ENCODE measurements around the gene SERPINB6. TPM values are rescaled to one million over a fixed set of nuclear protein-coding genes. Genes with fewer than 3 reads are reported as not detected.
"Not testable (repeated sequence)": the region's sequence is repeated elsewhere in the genome, so short reads cannot be mapped to it uniquely, and the experiment has no call there.

The SERPINB6 gene
- total RNA-seq, 2 donors from 2014 or later = 128 to 150 TPM

DNA sequence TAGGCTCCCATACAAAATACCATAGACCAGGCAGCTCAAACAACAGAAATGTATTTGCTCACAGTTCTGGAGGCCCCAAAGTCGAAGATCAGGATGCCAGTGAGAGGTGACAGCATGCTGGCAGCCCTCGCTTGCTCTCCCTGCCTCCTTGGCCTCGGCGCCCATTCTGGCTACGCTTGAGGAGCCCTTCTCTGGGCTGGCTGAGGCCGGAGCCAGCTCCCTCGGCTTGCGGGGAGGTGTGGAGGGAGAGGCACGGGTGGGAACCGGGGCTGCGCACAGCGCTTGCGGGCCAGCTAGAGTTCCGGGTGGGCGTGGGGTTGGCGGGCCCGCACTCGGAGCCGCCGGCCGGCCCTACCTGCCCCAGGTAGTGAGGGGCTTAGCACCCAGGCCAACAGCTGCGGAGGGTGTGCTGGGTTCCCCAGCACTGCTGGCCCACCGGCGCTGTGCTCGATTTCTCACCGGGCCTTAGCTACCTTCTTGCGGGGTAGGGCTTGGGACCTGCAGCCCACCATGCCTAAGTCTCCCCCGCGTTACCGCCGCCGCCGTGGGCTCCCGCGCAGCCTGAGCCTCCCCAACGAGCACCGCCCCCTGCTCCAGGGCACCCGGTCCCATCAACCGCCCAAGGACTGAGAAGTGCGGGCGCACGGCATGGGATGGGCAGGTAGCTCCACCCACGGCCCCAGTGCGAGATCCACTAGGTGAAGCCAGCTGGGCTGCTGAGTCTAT lies 35.6 kb downstream of the SERPINB6 start:
- Mint-ChIP-seq H3K4me1 (peaks cover 17% of the 10 kb centered on the region), H3K27ac (no peak overlapping the region), H3K9me3 (peaks cover 16% of the 10 kb centered on the region), H3K4me3 (no peak overlapping the region), H3K36me3 (ENCODE audit: low read depth) (no peaks in the 10 kb centered on the region), H3K27me3 (ENCODE audit: insufficient read depth) (peaks cover 3% of the 10 kb centered on the region)
- H3K27me3 ChIP-seq (ENCODE audit: control insufficient read depth, insufficient read depth, low read length, poor library complexity, severe bottlenecking) = no peaks in the 10 kb centered on the region
- no peak overlapping the region for H3K9ac ChIP-seq (ENCODE audit: extremely low read depth, low read length, poor library complexity, severe bottlenecking)
- 93 to 95% methylated on average over 16 to 44 of the region's 44 CpGs for whole genome bisulfite sequencing, 2 experiments (ENCODE audit: insufficient coverage in 1 of 2, insufficient read length in 1 of 2)
- no peaks in the 10 kb centered on the region for H3K36me3 ChIP-seq (ENCODE audit: control insufficient read depth, insufficient read depth, low read length)
- H3K27ac ChIP-seq (ENCODE audit: low read depth, low read length) = no peak overlapping the region
- H3K4me1 ChIP-seq (ENCODE audit: control insufficient read depth, insufficient read depth, low read length) = no peaks in the 10 kb centered on the region
- TF ChIP-seq, protein P1, sequence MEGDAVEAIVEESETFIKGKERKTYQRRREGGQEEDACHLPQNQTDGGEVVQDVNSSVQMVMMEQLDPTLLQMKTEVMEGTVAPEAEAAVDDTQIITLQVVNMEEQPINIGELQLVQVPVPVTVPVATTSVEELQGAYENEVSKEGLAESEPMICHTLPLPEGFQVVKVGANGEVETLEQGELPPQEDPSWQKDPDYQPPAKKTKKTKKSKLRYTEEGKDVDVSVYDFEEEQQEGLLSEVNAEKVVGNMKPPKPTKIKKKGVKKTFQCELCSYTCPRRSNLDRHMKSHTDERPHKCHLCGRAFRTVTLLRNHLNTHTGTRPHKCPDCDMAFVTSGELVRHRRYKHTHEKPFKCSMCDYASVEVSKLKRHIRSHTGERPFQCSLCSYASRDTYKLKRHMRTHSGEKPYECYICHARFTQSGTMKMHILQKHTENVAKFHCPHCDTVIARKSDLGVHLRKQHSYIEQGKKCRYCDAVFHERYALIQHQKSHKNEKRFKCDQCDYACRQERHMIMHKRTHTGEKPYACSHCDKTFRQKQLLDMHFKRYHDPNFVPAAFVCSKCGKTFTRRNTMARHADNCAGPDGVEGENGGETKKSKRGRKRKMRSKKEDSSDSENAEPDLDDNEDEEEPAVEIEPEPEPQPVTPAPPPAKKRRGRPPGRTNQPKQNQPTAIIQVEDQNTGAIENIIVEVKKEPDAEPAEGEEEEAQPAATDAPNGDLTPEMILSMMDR (conservative IDR thresholded peaks at IDR 0.05) = no peak
- H3K9me3 ChIP-seq (ENCODE audit: control insufficient read depth, low read length) = no peaks in the 10 kb centered on the region
- no peak overlapping the region for H3K4me3 ChIP-seq (ENCODE audit: low read length)
- DNase-seq = peak; percentile 63

DNA sequence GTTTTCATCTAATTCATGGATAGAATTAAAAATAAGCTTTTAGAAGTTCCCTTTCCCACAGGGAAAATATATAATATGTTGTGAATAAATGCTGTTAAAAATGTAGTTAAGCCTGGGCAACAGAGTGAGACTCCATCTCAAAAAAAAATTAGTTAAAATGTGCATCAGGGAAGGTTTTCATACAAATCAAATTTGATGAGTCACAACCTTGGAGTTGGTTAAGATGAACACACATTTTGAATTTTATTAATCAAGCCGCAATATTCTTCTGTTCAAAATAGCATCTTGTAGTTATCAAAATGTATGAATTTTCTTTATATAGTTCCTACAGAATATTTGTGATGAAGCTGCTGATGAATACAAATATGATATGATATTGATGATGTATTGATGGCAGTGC lies 37.3 kb downstream of the SERPINB6 start:
- Histone ChIP-seq H3K4me3 (ENCODE audit: low read length) (no peak overlapping the region), H3K4me1 (ENCODE audit: control insufficient read depth, insufficient read depth, low read length) (no peaks in the 10 kb centered on the region), H3K27ac (ENCODE audit: low read depth, low read length) (no peak overlapping the region), H3K27me3 (ENCODE audit: control insufficient read depth, insufficient read depth, low read length, poor library complexity, severe bottlenecking) (no peaks in the 10 kb centered on the region), H3K9me3 (ENCODE audit: control insufficient read depth, low read length) (no peaks in the 10 kb centered on the region), H3K36me3 (ENCODE audit: control insufficient read depth, insufficient read depth, low read length) (no peaks in the 10 kb centered on the region), H3K9ac (ENCODE audit: extremely low read depth, low read length, poor library complexity, severe bottlenecking) (no peak overlapping the region)
- WGBS, 2 experiments (ENCODE audit: insufficient coverage in 1 of 2, insufficient read length in 1 of 2) = 90% methylated on average over 1 of the region's 1 CpG; no CpG with 5 or more reads in 1 of the 2 experiments
- TF ChIP-seq, protein P1 (conservative IDR thresholded peaks at IDR 0.05) = no peak
- no peak for DNase-seq
- Mint-ChIP-seq H3K4me1 (peaks cover 19% of the 10 kb centered on the region), H3K27ac (no peak overlapping the region), H3K27me3 (ENCODE audit: insufficient read depth) (peaks cover 3% of the 10 kb centered on the region), H3K9me3 (peaks cover 16% of the 10 kb centered on the region), H3K4me3 (no peak overlapping the region), H3K36me3 (ENCODE audit: low read depth) (peaks cover 2% of the 10 kb centered on the region)

DNA sequence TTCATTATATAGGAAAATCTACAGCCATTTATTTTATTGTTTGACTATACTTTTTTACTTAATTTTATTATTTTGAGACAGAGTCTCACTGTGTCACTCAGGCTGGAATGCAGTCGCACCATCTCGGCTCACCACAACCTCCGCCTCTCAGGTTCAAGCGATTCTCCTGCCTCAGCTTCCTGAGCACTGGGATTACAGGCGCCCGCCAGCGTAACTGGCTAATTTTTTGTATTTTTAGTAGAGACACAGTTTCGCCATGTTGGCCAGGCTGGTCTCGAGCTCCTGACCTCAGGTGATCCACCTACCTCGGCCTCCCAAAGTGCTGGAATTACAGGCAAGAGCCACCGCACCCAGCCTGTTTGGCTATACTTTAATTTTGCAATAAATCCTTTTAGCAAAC lies 38.5 kb downstream of the SERPINB6 start:
- H3K4me1 ChIP-seq (ENCODE audit: control insufficient read depth, insufficient read depth, low read length); H3K27ac ChIP-seq (ENCODE audit: low read depth, low read length); H3K27ac Mint-ChIP-seq; H3K9ac ChIP-seq (ENCODE audit: extremely low read depth, low read length, poor library complexity, severe bottlenecking); H3K27me3 ChIP-seq (ENCODE audit: control insufficient read depth, insufficient read depth, low read length, poor library complexity, severe bottlenecking); H3K4me3 Mint-ChIP-seq; H3K27me3 Mint-ChIP-seq (ENCODE audit: insufficient read depth); H3K36me3 Mint-ChIP-seq (ENCODE audit: low read depth); H3K4me3 ChIP-seq (ENCODE audit: low read length); H3K36me3 ChIP-seq (ENCODE audit: control insufficient read depth, insufficient read depth, low read length): not testable (repeated sequence)
- peaks cover 11% of the 10 kb centered on the region for H3K9me3 ChIP-seq (ENCODE audit: control insufficient read depth, low read length)
- H3K4me1 Mint-ChIP-seq = peaks cover 19% of the 10 kb centered on the region
- peaks cover 24% of the 10 kb centered on the region for H3K9me3 Mint-ChIP-seq
- peak; percentile 38 for DNase-seq
- WGBS, 2 experiments (ENCODE audit: insufficient coverage in 1 of 2, insufficient read length in 1 of 2) = 91 to 94% methylated on average over 10 to 11 of the region's 11 CpGs
